ENCODE measurements around the gene PIGW. TPM values are rescaled to one million over a fixed set of nuclear protein-coding genes. Genes with fewer than 3 reads are reported as not detected.

PIGW gene
- total RNA-seq, 3 donors from 2014 or later (not counting 1 experiment from before 2014, with no cell fraction given): 4.6 to 8.3 (median 5.0) TPM

- intact Hi-C loops (cut with micrococcal nuclease): no loop called here
- no peak overlapping the region for H3K4me3 Mint-ChIP-seq
- 91% methylated on average over 7 of the region's 7 CpGs for WGBS (ENCODE audit: insufficient coverage)
- Histone ChIP-seq H3K27ac (ENCODE audit: low read length) (no peak overlapping the region), H3K9me3 (ENCODE audit: control insufficient read depth, insufficient read depth, low read length) (no peaks in the 10 kb centered on the region), H3K36me3 (ENCODE audit: control insufficient read depth, insufficient read depth, low read length) (peaks cover 42% of the 10 kb centered on the region), H3K4me3 (ENCODE audit: low read length) (no peak overlapping the region), H3K27me3 (ENCODE audit: control insufficient read depth, insufficient read depth, low read length) (no peaks in the 10 kb centered on the region), H3K4me1 (ENCODE audit: control insufficient read depth, insufficient read depth, low read length) (no peaks in the 10 kb centered on the region)
- H3K36me3 Mint-ChIP-seq: peaks cover 13% of the 10 kb centered on the region
- H3K4me1 Mint-ChIP-seq: peaks cover 0 to 4% of the 10 kb centered on the region in 2 donors
- no peaks in the 10 kb centered on the region for H3K27me3 Mint-ChIP-seq (ENCODE audit: low read depth in 2 of 2)
- no peak for TF ChIP-seq CTCF (IDR thresholded peaks at IDR 0.05)
- DNase-seq (no peak), ATAC-seq (no peak)
- no peaks in the 10 kb centered on the region for H3K9me3 Mint-ChIP-seq
- no peak overlapping the region for H3K27ac Mint-ChIP-seq
Observed at GRCh38 chr17:36498560-36499300, 36.1 kb upstream of the PIGW start.

GRCh38 chr17:36500745-36501225, 34.0 kb upstream of the PIGW start:
- Histone ChIP-seq H3K4me3 (ENCODE audit: low read length) (no peak overlapping the region), H3K4me1 (ENCODE audit: control insufficient read depth, insufficient read depth, low read length) (no peaks in the 10 kb centered on the region), H3K27me3 (ENCODE audit: control insufficient read depth, insufficient read depth, low read length) (no peaks in the 10 kb centered on the region), H3K9me3 (ENCODE audit: control insufficient read depth, insufficient read depth, low read length) (no peaks in the 10 kb centered on the region), H3K36me3 (ENCODE audit: control insufficient read depth, insufficient read depth, low read length) (peaks cover 37% of the 10 kb centered on the region), H3K27ac (ENCODE audit: low read length) (no peak overlapping the region)
- no peaks in the 10 kb centered on the region for H3K36me3 Mint-ChIP-seq
- intact Hi-C loops (cut with micrococcal nuclease): no loop called here
- no peak overlapping the region for H3K27ac Mint-ChIP-seq
- H3K9me3 Mint-ChIP-seq: no peaks in the 10 kb centered on the region
- 96% methylated on average over 15 of the region's 15 CpGs for WGBS (ENCODE audit: insufficient coverage)
- peaks cover 0 to 4% of the 10 kb centered on the region in 2 donors for H3K4me1 Mint-ChIP-seq
- no peak for DNase-seq
- H3K4me3 Mint-ChIP-seq: no peak overlapping the region
- TF ChIP-seq CTCF (IDR thresholded peaks at IDR 0.05): no peak
- no peak for ATAC-seq
- no peaks in the 10 kb centered on the region for H3K27me3 Mint-ChIP-seq (ENCODE audit: low read depth in 2 of 2)

GRCh38 chr17:36501351-36501750, 33.4 kb upstream of the PIGW start:
- H3K9me3 ChIP-seq (ENCODE audit: control insufficient read depth, insufficient read depth, low read length): no peaks in the 10 kb centered on the region
- Mint-ChIP-seq H3K4me3 (no peak overlapping the region), H3K9me3 (no peaks in the 10 kb centered on the region), H3K27me3 (ENCODE audit: low read depth in 2 of 2) (no peaks in the 10 kb centered on the region), H3K36me3 (no peaks in the 10 kb centered on the region), H3K4me1 (peaks cover 0 to 4% of the 10 kb centered on the region in 2 donors), H3K27ac (no peak overlapping the region)
- peaks cover 34% of the 10 kb centered on the region for H3K36me3 ChIP-seq (ENCODE audit: control insufficient read depth, insufficient read depth, low read length)
- 97% methylated on average over 2 of the region's 3 CpGs for WGBS (ENCODE audit: insufficient coverage)
- no peak for ATAC-seq
- H3K27me3 ChIP-seq (ENCODE audit: control insufficient read depth, insufficient read depth, low read length): no peaks in the 10 kb centered on the region
- H3K4me1 ChIP-seq (ENCODE audit: control insufficient read depth, insufficient read depth, low read length): no peaks in the 10 kb centered on the region
- no peak for DNase-seq
- H3K4me3 ChIP-seq (ENCODE audit: low read length): no peak overlapping the region
- intact Hi-C loops (cut with micrococcal nuclease): no loop called here
- no peak for TF ChIP-seq CTCF (IDR thresholded peaks at IDR 0.05)
- no peak overlapping the region for H3K27ac ChIP-seq (ENCODE audit: low read length)

- Mint-ChIP-seq H3K9me3 (no peaks in the 10 kb centered on the region), H3K27me3 (ENCODE audit: low read depth in 2 of 2) (no peaks in the 10 kb centered on the region), H3K4me1 (peaks cover 0 to 4% of the 10 kb centered on the region in 2 donors), H3K27ac (no peak overlapping the region), H3K36me3 (no peaks in the 10 kb centered on the region), H3K4me3 (no peak overlapping the region)
- no peak overlapping the region for H3K4me3 ChIP-seq (ENCODE audit: low read length)
- WGBS (ENCODE audit: insufficient coverage): 98% methylated on average over 6 of the region's 6 CpGs
- no peaks in the 10 kb centered on the region for H3K4me1 ChIP-seq (ENCODE audit: control insufficient read depth, insufficient read depth, low read length)
- intact Hi-C loops (cut with micrococcal nuclease): no loop called here
- TF ChIP-seq CTCF (IDR thresholded peaks at IDR 0.05): no peak
- H3K27ac ChIP-seq (ENCODE audit: low read length): no peak overlapping the region
- ATAC-seq (no peak), DNase-seq (no peak)
- H3K36me3 ChIP-seq (ENCODE audit: control insufficient read depth, insufficient read depth, low read length): peaks cover 31% of the 10 kb centered on the region
- no peaks in the 10 kb centered on the region for H3K27me3 ChIP-seq (ENCODE audit: control insufficient read depth, insufficient read depth, low read length)
- no peaks in the 10 kb centered on the region for H3K9me3 ChIP-seq (ENCODE audit: control insufficient read depth, insufficient read depth, low read length)
Observed at GRCh38 chr17:36501963-36502362, 32.8 kb upstream of the PIGW start.
